HG02571 (cell line): ENCODE data around the gene MICAL2.

Experiments used
- ATAC-seq: cut with Tn5 transposase; IDR thresholded peaks from one replicate; pipeline ENCODE4 v1.9.1; 2021; ENCODE audit warnings: mild to moderate bottlenecking, moderate library complexity; ENCODE audit not compliant: unreplicated experiment

MICAL2 gene

DNA sequence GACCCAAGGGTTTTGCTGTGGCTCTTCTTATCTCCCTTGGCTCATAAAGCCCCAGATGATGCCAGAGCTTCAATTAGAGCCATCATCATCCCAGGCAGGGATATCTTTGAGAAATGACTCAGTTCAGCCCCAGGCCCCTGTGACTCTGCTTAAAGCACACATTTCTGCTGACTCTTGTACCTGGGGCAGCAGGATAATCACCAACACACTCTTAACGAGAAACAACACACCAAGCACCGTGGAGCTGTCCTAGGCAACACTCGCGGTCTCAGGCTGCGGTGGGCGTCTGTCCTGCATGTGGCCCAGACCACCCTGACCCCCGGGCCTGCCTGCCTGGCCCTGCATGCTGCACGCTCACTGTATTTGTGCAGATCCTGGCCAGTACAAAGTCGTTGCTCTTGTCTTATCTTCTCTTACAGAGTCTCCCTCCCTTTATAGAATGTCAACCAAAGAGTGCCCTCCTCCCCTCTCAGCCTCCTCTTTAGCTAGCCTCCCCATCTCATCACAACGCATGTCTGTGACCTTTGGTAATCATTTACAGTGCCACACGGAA is 152.8 kb downstream of the MICAL2 start:
- ATAC-seq: no peak

- no peak for ATAC-seq
Measured at GRCh38 chr11:12264361-12264760, 154.0 kb downstream of the MICAL2 start.

DNA sequence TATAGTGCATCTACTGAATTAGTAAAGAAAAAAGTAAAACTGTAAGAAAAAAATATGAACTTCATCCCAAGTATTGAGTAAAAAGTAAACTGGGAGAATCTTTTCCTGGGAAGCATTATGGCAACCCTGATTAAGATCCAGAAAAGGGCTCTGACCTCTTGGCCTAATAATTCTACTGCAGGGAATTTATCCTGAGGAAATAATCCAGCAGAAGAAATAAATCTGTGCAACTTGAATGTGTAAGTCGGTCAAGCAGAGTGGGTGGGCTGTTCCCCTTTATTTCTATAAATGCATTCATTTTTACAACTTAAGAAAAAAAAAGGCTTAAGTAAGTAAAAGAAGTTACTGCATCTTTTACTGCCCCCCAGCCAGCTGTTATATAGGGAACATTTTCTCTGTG is 155.7 kb downstream of the MICAL2 start:
- ATAC-seq: no peak

DNA sequence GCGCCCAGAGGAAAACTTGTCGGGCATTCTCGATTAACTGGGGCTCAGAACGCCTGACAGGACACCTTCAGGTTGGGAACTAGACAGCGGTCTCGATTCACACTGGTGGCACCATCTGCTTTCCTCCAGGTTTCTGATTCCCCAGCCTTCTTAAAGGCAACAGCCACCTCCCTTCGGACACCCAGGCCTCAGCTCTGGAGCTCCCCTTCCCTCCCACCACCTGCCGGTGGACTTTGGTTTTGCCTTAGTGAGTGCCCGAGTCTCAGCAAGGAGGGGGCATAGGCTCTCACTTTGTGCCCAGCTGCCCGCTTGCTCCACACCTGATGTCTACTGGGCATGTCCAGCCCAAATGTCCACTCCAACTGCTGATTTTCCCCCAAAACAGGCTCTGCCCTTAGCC is 156.6 kb downstream of the MICAL2 start:
- ATAC-seq: no peak

GRCh38 chr11:12267921-12268320 is 157.5 kb downstream of the MICAL2 start:
- no peak for ATAC-seq

DNA sequence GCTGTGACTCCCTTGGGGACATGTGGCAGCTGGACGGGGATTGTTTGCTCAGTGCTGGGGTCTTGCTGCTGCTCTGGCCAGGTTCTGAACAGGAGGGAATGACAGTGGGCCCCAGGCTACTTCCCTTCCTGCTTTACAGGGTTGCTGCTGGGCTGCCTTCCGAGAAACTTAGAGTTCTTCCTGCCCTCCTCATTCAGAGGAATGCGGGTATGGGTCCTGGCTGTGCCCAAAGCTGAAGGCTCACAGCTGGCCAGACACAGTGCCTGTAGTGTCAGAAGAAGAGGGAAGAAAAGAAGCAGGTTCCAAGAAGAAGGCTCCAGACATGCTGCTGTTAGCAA is 158.7 kb downstream of the MICAL2 start:
- no peak for ATAC-seq

DNA sequence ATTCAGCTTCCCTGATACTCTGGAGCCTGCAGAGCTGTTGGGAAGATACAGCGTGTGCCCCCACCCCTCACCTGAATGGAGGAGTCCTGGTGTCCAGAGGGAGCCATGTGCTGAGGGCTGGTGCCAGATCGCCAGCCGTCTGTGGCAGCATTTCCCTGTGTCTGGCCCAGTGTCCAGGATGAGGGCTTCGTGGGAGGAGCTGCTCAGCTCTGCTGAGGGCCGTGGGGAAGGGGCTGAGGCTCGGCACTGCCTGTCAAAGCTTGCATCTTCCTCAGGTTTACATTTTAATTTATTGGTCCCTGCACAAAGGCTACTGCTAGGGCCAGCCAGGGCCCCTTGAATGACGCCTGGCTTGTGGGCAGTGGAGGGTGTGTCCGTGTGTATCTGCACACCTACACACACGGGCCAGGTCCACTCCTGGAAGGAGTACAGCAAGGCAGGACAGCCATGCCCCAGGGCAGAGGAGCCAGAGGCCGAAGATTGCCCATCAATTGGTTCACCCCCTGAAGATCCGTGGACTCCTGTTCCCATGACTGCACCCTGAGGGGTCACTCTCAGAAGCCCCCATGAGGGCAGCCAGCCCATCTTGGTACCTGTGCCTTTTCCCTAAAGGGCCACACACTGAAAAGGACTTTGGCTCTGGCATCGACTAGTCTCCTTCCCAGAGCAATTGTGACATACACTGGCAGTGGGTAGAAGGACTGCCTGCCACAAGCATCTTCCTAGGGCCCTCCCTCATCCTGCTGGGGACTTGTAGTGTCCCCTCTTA is 159.2 kb downstream of the MICAL2 start:
- no peak for ATAC-seq

DNA sequence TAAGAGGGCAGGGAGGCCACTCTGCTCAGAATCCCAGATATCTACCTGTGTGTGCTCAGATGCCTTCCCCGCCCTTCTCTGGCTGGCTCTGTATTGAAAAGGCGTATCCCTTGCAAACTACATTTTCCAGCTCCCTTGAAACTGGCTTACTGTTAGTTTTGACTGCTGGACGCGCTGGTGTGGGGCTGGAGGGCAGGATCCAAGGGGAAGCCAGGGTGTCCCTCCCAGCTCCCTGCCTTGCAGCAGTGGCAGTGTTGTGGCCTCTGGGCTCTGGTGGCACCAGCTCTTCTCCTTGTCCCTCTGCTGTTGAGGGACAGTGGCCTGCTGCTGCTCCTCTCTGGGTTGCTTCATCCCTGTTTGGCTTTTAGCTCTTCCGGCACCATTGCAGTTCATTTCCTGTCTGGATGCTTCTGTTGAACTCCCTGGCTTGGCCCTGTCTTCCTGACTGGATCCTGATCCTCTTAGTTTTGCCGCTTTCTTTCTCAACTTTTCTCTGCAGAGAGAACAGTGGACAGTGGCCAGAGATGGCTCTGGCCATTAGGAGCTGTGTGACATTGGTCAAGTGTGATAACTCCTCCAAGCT is 159.9 kb downstream of the MICAL2 start:
- ATAC-seq: no peak

GRCh38 chr11:12270817-12271216 is 160.4 kb downstream of the MICAL2 start:
- no peak for ATAC-seq

DNA sequence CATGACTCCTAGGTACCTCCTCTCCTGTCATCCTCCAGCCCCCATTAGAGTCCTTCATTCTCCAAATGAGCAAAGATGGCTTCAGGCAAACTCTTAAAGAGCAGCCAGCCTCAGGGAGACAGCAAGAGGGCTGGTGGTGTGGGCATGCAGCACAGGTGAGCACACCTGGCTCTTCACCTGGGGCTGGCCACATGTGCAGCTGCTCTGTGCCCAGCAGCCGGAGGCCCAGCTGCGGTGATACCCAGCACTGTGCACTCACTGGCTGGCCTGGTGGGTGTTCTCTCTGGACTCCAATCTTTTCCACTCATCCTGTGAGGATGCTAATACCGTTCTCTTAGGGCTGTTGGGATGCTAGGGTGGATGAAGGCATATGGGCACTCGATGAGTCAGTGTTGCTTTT is 160.9 kb downstream of the MICAL2 start:
- no peak for ATAC-seq

GRCh38 chr11:12271826-12272366 is 161.5 kb downstream of the MICAL2 start:
- ATAC-seq: no peak

- ATAC-seq: no peak
Measured at GRCh38 chr11:12272821-12273617, 162.6 kb downstream of the MICAL2 start.

GRCh38 chr11:12273618-12273995 is 163.2 kb downstream of the MICAL2 start:
- no peak for ATAC-seq

DNA sequence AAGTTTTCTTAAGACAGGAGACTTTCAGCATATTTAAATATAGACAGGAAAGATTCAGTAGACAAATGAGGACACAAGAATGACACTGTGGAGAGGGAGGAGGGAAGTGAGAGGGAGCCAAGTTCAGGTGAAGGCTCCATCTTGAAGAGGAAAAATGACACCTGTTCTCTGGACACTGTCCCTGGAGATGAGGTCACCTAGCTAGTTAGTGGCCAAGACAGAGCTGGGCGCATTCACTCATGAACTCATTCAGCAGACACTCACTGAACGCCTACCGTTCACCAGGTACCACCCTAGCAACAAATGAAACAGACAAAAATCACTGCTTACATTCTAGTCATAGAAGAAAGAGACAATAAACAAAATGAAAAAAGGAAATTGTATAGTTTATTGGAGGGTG is 163.7 kb downstream of the MICAL2 start:
- ATAC-seq: no peak

- ATAC-seq: no peak
Measured at GRCh38 chr11:12274558-12275197, 164.3 kb downstream of the MICAL2 start.

DNA sequence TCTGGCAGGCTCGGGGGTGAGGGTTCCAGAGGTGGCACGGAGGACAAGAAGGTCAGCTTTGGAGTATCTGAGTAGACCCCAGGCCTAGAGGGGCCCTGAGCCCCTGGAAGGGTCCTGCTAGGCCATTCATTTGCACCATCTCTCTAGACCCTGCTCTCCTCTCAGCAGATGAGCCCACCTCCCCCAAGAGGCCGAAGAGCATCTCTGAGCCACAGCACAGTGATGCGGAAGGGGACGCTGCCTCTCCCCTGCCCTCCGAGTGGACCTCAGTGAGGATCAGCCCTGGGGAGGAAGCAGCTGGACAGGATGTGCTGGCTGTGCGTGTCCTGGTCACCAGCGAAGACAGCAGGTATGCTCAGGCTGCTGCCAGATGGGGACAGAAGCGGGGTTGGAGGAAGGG is 165.4 kb downstream of the MICAL2 start:
- no peak for ATAC-seq

- no peak for ATAC-seq
Measured at GRCh38 chr11:12276356-12276755, 166.0 kb downstream of the MICAL2 start.

DNA sequence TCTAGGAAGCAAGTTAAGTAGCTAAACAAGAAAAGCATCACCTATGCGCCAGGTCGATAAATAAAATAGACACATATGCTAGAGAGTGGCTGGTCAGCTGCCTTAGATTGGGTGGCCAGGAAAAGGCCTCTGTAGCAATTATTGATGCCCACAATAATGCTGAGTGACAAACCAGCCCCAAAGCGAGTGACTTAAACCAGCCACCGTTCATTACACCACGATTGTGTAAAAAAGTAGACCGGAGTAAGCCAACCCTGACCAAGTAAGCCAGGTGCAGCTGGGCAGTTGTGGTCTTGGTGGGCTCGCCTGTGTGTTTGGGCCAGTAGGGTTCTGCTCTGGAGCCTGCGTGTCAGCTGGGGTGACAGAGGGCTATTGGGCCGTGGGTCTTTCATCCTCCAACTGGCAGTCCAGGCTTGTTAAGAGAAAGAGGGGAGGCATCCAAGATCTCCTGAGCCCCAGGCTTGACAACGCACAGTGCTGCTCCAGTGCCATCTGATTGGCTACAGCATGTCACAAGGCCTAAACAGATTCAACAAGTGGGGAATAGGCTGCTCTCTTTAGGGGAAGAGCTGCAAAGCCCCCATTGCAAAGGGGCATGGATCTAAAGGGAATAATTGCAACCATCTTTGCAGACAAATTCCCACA is 166.6 kb downstream of the MICAL2 start:
- ATAC-seq: no peak

GRCh38 chr11:12278766-12279671 is 168.6 kb downstream of the MICAL2 start:
- no peak for ATAC-seq
